Measurements from ENCODE around the gene TRIP12. TPM values are rescaled to one million over a fixed set of nuclear protein-coding genes. Genes with fewer than 3 reads are reported as not detected.

Gene TRIP12
- total and polyA plus RNA-seq, 2 of the 8 experiments (the other 6 are each of a cell fraction or from before 2014, with no cell fraction given) = 23.1 to 174 TPM

DNA sequence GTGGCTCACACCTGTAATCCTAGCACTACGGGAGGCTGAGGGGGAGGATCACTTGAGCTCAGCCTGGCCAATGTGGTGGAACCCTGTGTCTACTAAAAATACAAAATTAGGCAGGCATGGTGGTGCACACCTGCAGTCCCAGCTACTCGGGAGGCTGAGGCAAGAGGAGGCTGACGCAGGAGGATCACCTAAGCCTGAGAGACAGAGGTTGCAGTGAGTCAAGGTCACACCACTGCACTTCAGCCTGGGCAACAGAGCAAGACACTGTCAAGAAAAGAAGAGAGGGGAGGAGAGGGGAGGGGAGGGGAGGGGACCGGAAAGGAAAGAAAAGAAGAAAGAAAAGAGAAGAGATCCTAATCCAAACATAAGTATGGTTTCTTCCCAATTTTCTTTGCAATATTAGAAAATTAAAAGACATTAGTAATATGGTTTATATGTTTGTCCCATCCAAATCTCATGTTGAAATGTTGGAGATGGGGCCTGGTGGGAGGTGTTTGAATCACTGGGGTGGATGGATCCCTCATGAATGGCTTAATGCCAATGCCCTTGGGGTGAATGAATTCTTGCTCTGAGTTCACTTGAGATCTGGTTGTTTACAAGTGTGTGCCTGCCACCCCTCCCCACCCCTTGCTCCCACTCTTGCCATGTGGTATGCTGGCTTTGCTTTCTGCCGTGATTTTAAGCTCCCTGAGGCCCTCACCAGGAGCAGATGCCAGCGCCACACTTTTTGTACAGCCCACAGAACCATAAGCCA is 50.7 kb downstream of the TRIP12 start:
- Histone ChIP-seq H3K27me3 (replicated peaks in 1 of 4; ENCODE audit: control insufficient read depth in 3 of 4, extremely low read depth in 1 of 4, insufficient read depth in 3 of 4, low read length in 3 of 4) (no peaks in the 10 kb centered on the region), H3K9me3 (ENCODE audit: insufficient read depth in 2 of 2, low read depth in 1 of 2, low read length in 1 of 2) (no peaks in the 10 kb centered on the region), H3K14ac (ENCODE audit: insufficient read length) (no peak overlapping the region), H2BK120ac (replicated peaks; ENCODE audit: low read depth, low read length) (no peak overlapping the region), H3K23me2 (ENCODE audit: low read depth, low read length) (no peaks in the 10 kb centered on the region), H2AK5ac (ENCODE audit: low read depth, low read length) (no peak overlapping the region), H4K20me1 (replicated peaks in 1 of 2; ENCODE audit: control insufficient read depth in 1 of 2, insufficient read depth in 2 of 2, low read length in 2 of 2) (no peaks in the 10 kb centered on the region), H2BK15ac (ENCODE audit: low read length) (no peak overlapping the region), H3K4ac (replicated peaks; ENCODE audit: insufficient read length, low read depth, low read length) (no peak overlapping the region), H3K79me1 (ENCODE audit: low read depth, low read length) (peaks cover 2% of the 10 kb centered on the region; the same call in 1 of the 2 replicates), H3K27ac (ENCODE audit: low read depth, low read length) (no peak overlapping the region), H3K4me2 (ENCODE audit: insufficient read depth in 1 of 2, low read depth in 2 of 2, low read length in 2 of 2) (no peak overlapping the region), H4K5ac (ENCODE audit: insufficient read length, low read depth, low read length) (no peak overlapping the region), H2BK20ac (ENCODE audit: low read length) (no peak overlapping the region), H3K23ac (ENCODE audit: insufficient read length) (no peak overlapping the region), H3K9ac (replicated peaks in 1 of 4; ENCODE audit: extremely low read depth in 1 of 4, low read depth in 3 of 4, low read length in 3 of 4) (no peak overlapping the region), H2BK5ac (ENCODE audit: low read depth, low read length) (no peak overlapping the region), H3K4me1 (replicated peaks in 1 of 4; ENCODE audit: control insufficient read depth in 3 of 4, insufficient read depth in 4 of 4, low read length in 3 of 4) (no peaks in the 10 kb centered on the region; a peak in 1 of 7 replicates), H3K4me3 (ENCODE audit: extremely low read depth in 1 of 4, insufficient read depth in 2 of 4, low read depth in 3 of 4, low read length in 4 of 4) (no peak overlapping the region), H2BK12ac (ENCODE audit: low read depth, low read length) (no peak overlapping the region), H3K18ac (ENCODE audit: extremely low read depth, low read length) (no peak overlapping the region), H4K8ac (ENCODE audit: extremely low read depth, insufficient read depth, low read length) (no peak overlapping the region), H3K56ac (replicated peaks; ENCODE audit: insufficient read length, low read depth, low read length) (no peak overlapping the region), H3K79me2 (ENCODE audit: control insufficient read depth in 1 of 2, insufficient read depth in 2 of 2, low read length in 2 of 2) (peaks cover 3 to 64% of the 10 kb centered on the region in 2 experiments; a peak in 3 of 4 replicates), H4K91ac (replicated peaks; ENCODE audit: insufficient read length, low read length) (no peak overlapping the region), H3K36me3 (ENCODE audit: control insufficient read depth in 2 of 4, insufficient read depth in 4 of 4, low read length in 3 of 4) (peaks cover 0 to 5% (median 2%) of the 10 kb centered on the region in 4 experiments; a peak in 2 of 8 replicates), H2AFZ (ENCODE audit: low read length) (no peak overlapping the region)
- 91% methylated on average over 5 of the region's 6 CpGs; no CpG with 5 or more reads in 1 of the 2 experiments for WGBS, 2 experiments (ENCODE audit: extremely low coverage in 1 of 2, insufficient coverage in 1 of 2, insufficient read length in 1 of 2, insufficient replicate concordance in 2 of 2, low coverage in 1 of 2, low lambda C conversion rate in 2 of 2, missing lambda C conversion rate in 1 of 2)
- POLR2A ChIA-PET (ENCODE audit: partially characterized antibody) = no interaction called here
- CTCF ChIA-PET (ENCODE audit: partially characterized antibody) = interaction anchor here (0.6 to 1.4 kb wide), 3 partner anchors 19 to 812 kb away, joined by 3 to 4 read pairs (median 3); no protein-coding TSS in a partner anchor
- TF ChIP-seq SP4 (IDR thresholded peaks at IDR 0.05; ENCODE audit: low read length) (no peak), RFX5 (IDR thresholded peaks at IDR 0.05; ENCODE audit: borderline replicate concordance, low read depth, low read length) (no peak), SIN3A (conservative IDR thresholded peaks at IDR 0.05 in 1 of 2, IDR thresholded peaks at IDR 0.05 in 1 of 2; ENCODE audit: low read depth in 1 of 2, low read length in 2 of 2) (no peak), KDM1A (IDR thresholded peaks at IDR 0.05; ENCODE audit: borderline replicate concordance, low read length) (no peak), GTF2F1 (IDR thresholded peaks at IDR 0.05; ENCODE audit: borderline replicate concordance, low read depth, low read length) (no peak)
- TF ChIP-seq, protein P1, sequence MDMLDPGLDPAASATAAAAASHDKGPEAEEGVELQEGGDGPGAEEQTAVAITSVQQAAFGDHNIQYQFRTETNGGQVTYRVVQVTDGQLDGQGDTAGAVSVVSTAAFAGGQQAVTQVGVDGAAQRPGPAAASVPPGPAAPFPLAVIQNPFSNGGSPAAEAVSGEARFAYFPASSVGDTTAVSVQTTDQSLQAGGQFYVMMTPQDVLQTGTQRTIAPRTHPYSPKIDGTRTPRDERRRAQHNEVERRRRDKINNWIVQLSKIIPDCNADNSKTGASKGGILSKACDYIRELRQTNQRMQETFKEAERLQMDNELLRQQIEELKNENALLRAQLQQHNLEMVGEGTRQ (IDR thresholded peaks at IDR 0.05; ENCODE audit: low read length) = no peak
- FAIRE-seq (no peak), DNase-seq (ENCODE audit: low read depth in 1 of 2, low spot score in 2 of 2) (no peak)
